Measurements from ENCODE around the gene NFX1. TPM values are rescaled to one million over a fixed set of nuclear protein-coding genes. Genes with fewer than 3 reads are reported as not detected.
A peak's percentile ranks its signal among the peaks of the same experiment; 100 is the strongest.

Gene NFX1
- total and polyA plus RNA-seq, 9 of the 15 experiments (the other 6 are each of a cell fraction or from before 2014, with no cell fraction given): 8.8 to 38.9 (median 26.8) TPM

- TF ChIP-seq HDAC3 (IDR thresholded peaks at IDR 0.05; ENCODE audit: borderline replicate concordance, partially characterized antibody) (no peak), ZKSCAN3 (CRISPR knock-in tag; IDR thresholded peaks at IDR 0.05) (no peak), ZNF764 (CRISPR knock-in tag; IDR thresholded peaks at IDR 0.05; ENCODE audit: low read depth) (no peak), ZNF146 (CRISPR knock-in tag; IDR thresholded peaks at IDR 0.05; ENCODE audit: unreplicated experiment) (no peak), SOX6 (IDR thresholded peaks at IDR 0.05) (no peak), ZC3H11A (IDR thresholded peaks at IDR 0.05; ENCODE audit: low read depth, low read length) (no peak), YY1 (IDR thresholded peaks at IDR 0.05; ENCODE audit: borderline replicate concordance in 1 of 3, control insufficient read depth in 1 of 3, extremely low read depth in 1 of 3, insufficient read depth in 3 of 3, insufficient read length in 1 of 3, insufficient replicate concordance in 2 of 3, low read depth in 1 of 3, low read length in 2 of 3) (peak in 1 of 3 experiments; percentile 10), ZBTB11 (CRISPR knock-in tag; IDR thresholded peaks at IDR 0.05) (0 out of 6 replicates have a peak, but pooled peaks of 1 of the 3 experiments have one; percentile 38), SAFB2 (IDR thresholded peaks at IDR 0.05; ENCODE audit: borderline replicate concordance, low read depth, low read length, severe bottlenecking) (no peak), MYC (IDR thresholded peaks at IDR 0.05; ENCODE audit: low read depth, low read length) (no peak), MYC (CRISPR knock-in tag; IDR thresholded peaks at IDR 0.05; ENCODE audit: borderline replicate concordance, low read depth) (no peak), TAF1 (IDR thresholded peaks at IDR 0.05; ENCODE audit: control insufficient read depth, extremely low read depth, insufficient read depth, low read length, severe bottlenecking) (no peak), RAD51 (IDR thresholded peaks at IDR 0.05; ENCODE audit: borderline replicate concordance, low read depth) (no peak), TSC22D4 (tag; IDR thresholded peaks at IDR 0.05) (no peak), TCF7 (IDR thresholded peaks at IDR 0.05; ENCODE audit: borderline replicate concordance) (no peak), ZNF57 (CRISPR knock-in tag; IDR thresholded peaks at IDR 0.05) (no peak), MYNN (IDR thresholded peaks at IDR 0.05) (no peak), MYNN (CRISPR knock-in tag; IDR thresholded peaks at IDR 0.05) (no peak), ZFP36 (IDR thresholded peaks at IDR 0.05; ENCODE audit: low read depth, low read length, partially characterized antibody) (no peak), CXXC5 (CRISPR knock-in tag; IDR thresholded peaks at IDR 0.05) (no peak), CTBP1 (IDR thresholded peaks at IDR 0.05; ENCODE audit: borderline replicate concordance) (peak; percentile 62; the same call in 1 of the 2 replicates)
- TF ChIP-seq, protein P1, sequence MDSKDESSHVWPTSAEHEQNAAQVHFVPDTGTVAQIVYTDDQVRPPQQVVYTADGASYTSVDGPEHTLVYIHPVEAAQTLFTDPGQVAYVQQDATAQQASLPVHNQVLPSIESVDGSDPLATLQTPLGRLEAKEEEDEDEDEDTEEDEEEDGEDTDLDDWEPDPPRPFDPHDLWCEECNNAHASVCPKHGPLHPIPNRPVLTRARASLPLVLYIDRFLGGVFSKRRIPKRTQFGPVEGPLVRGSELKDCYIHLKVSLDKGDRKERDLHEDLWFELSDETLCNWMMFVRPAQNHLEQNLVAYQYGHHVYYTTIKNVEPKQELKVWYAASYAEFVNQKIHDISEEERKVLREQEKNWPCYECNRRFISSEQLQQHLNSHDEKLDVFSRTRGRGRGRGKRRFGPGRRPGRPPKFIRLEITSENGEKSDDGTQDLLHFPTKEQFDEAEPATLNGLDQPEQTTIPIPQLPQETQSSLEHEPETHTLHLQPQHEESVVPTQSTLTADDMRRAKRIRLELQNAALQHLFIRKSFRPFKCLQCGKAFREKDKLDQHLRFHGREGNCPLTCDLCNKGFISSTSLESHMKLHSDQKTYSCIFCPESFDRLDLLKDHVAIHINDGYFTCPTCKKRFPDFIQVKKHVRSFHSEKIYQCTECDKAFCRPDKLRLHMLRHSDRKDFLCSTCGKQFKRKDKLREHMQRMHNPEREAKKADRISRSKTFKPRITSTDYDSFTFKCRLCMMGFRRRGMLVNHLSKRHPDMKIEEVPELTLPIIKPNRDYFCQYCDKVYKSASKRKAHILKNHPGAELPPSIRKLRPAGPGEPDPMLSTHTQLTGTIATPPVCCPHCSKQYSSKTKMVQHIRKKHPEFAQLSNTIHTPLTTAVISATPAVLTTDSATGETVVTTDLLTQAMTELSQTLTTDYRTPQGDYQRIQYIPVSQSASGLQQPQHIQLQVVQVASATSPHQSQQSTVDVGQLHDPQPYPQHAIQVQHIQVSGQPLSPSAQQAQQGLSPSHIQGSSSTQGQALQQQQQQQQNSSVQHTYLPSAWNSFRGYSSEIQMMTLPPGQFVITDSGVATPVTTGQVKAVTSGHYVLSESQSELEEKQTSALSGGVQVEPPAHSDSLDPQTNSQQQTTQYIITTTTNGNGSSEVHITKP (IDR thresholded peaks at IDR 0.05; ENCODE audit: partially characterized antibody): peak; percentile 4
These were observed 85.6 kb downstream of the NFX1 start (continued) for GRCh38 chr9:33375841-33376321.

Measured in K562 (cell line).